ENCODE data around the gene SYTL5.

DNA sequence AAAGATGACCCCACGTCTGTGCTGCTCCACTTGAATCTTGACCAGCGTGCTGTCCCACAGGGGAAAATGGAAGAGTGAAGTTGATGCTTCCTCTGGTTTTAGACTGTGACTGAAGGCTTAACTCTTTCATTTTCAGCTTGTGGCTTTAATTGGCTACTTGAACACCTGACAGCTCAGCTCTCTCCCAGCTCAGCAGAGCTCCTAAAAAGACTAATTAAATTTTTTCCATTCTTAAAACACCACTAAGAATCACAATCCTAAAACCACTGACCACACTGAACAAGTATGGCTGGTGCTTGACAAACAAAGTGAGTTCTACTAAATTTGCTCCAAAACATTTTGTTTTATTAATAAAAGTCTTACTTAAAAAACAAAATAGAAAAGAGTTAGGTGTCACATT is 142.7 kb downstream of the SYTL5 start:
- TF ChIP-seq, protein P1, sequence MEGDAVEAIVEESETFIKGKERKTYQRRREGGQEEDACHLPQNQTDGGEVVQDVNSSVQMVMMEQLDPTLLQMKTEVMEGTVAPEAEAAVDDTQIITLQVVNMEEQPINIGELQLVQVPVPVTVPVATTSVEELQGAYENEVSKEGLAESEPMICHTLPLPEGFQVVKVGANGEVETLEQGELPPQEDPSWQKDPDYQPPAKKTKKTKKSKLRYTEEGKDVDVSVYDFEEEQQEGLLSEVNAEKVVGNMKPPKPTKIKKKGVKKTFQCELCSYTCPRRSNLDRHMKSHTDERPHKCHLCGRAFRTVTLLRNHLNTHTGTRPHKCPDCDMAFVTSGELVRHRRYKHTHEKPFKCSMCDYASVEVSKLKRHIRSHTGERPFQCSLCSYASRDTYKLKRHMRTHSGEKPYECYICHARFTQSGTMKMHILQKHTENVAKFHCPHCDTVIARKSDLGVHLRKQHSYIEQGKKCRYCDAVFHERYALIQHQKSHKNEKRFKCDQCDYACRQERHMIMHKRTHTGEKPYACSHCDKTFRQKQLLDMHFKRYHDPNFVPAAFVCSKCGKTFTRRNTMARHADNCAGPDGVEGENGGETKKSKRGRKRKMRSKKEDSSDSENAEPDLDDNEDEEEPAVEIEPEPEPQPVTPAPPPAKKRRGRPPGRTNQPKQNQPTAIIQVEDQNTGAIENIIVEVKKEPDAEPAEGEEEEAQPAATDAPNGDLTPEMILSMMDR (IDR thresholded peaks at IDR 0.05; ENCODE audit: insufficient read depth, low read depth, low read length): no peak
- TF ChIP-seq EZH2 (IDR thresholded peaks at IDR 0.05; ENCODE audit: insufficient read depth, low read length): no peak
